Pons (tissue), 1 donor: Measurements from ENCODE around the gene LTBP1.

Source experiments
- DNase-seq: peaks from one replicate; pipeline ENCODE4 v3.0.0-alpha.2; 2016; ENCODE audit warnings: low spot score

LTBP1 gene

DNA sequence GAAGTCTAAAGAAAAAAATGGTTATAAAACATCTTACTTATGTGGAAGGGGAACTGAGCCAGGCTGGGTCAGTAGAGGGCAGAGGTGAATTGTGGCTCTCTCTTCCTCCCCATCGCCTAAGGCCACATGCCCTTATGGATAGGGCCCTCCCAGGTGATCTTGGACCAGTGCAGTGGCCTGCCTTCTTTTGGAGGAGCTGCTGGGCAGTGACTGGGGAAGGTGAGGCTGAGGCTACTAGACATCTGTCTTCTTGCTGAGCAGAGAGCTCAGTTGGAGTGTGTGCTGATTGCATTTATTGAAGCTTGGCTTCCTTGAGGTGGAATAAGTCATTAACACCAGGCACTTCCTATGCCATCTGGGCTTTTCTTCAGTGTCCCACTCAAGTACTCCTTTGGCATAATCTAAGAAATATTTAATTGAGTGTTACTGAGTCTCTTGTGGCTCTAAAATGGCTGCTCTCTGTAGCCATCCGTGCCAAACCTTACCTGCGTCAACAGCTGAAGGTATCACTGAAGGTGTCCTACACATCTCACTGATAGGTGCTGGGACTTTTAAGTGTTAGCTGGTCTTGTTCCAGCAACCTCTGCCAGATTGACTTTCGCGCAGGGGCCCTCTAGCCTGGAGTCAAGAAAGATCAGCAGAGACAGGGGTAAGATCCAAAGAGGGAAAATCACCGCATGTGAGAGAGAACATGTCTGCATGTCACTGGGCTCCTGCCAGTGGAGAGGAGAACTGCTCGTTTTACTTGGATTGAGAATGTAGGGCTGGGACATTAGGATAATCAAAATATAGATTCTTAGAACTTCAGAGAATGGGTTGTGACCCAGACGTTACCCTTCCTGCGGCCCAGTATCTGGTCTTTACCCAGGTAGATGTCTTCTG lies 256.1 kb downstream of the LTBP1 start:
- DNase-seq = no peak

DNA sequence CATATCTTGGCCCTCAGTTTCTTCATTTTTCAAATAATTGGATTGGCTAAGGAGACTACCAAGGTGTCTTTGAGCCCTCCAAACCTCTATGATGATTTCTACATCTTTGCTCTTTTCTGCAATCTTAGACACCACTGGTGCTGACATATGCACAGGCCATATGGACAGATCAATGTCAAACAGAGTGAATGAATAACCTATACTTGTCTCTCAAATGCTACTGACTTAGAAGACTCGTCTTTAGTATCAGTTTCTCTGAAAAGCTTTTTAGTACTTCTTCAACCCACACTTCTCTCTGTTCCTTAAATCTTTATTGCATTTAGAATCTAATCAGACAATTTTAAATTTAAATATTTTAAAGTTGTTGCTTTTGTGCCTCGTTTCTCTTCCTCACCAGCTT lies 258.2 kb downstream of the LTBP1 start:
- DNase-seq = no peak

DNA sequence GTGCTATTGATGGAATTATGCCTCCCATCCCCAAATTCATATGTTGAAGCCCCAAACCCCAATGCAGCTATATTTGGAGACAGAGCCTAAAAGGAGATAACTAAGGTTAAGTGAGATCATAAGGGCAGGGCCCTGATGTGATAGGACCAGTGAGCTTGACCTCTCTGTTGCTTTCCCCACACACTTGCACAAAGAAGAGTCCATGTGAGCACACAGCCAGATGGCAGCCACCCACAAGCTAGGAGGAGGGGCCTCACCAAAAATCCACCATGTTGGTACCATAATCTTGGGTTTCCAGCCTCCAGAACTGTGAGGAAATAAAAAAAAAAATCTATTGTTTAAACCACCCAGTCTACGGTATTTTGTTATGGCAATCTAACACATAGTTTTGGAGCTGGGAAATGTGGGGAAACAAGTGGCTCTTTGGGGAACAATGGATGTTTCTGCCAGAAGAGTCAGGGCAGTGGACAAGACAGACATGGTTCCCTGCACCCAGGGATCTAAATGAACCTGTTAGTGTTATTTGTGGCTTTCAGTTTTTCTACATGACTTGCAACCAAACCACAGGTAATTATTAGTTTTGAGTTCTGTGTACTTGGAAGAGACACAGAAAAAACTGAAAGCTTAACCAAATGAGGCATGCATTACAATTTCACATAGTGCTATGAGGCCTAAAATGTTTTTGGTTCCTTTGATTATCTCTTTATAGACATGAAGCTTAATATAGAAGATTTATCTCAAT lies 259.1 kb downstream of the LTBP1 start:
- DNase-seq = no peak

DNA sequence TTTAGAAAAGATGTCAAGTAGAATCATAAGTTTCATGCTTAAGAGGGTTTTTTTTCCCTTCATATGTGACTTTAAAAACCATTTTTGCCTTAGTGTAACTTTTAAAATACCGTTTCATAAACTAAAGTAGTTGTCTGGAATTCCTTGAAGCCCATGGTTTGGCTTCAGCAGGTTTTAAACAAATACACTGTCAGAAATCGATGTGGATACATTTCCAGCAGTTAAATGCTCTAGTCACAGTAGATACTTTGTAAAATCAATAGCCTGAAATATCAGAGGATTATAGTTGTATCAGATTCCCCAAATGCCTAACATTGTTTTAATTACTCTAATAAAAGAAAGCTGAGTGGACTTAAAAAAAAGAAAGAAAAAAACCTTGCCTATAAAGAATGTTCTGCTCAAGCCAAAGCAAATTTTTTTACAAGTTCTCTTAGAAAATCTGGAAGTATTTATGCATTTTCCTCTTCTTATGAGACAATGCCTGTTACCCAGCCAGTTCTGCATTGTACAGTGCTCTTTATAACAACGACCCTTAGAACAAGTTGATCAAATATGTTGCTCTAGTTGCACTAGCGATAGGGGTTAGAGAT lies 260.5 kb downstream of the LTBP1 start:
- DNase-seq = no peak

DNA sequence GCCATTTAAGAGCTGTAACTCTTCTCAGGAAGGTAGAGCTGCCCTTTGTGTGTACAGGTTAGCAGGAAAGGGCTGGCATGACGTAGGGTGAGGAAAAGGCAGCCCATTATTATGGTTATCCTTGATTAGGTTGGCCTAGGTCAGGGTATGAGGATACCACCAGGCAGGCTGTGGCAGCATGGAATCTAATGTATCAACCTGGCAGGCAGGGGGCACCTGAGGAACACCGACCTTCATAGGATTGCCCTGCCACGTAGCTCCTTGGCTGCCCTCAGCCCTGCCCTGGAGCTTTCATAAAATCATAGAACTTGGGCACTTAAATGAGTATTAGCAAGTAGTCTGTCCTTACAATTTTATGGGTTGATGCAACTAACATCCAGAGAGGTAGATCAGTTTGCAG lies 261.6 kb downstream of the LTBP1 start:
- no peak for DNase-seq

DNA sequence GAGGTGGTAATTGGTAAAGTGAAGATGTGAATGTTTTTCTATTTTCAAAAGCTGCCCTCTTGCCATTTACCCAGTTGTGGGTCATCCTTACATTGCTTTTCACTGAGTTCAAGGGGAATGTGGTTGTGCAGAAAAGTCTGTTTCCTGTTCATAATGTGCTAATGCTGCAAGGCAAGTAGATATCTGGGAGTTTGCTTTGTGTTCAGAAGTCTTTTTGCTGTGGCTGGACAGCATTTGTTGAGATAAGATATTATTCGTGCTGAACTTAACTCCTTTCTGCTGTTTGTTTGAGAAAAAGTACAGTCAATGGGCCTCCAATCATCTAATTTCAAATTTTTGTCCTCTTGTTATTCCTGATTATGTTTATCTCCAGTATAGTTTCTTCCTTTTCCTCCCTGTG lies 263.2 kb downstream of the LTBP1 start:
- DNase-seq = no peak

DNA sequence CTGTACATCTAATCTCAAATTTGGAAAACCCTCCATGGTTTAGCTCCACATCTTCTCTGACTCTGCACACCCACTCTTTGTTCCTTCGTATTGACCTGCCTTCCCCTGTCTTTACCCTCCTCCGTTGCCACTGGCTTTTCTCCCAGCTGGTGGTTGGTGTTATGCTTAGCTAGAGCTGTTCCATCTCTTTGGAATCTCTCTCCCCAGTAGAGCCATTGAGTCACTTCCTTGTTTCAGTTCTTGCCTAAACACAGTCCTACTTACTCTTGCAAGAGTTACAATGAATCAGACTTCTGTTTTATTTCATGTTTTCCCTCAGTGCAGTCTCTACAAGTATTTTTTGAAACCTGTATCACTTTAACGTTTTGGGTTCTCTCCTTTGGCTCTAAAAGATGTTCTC lies 263.9 kb downstream of the LTBP1 start:
- DNase-seq = peak; percentile 28

DNA sequence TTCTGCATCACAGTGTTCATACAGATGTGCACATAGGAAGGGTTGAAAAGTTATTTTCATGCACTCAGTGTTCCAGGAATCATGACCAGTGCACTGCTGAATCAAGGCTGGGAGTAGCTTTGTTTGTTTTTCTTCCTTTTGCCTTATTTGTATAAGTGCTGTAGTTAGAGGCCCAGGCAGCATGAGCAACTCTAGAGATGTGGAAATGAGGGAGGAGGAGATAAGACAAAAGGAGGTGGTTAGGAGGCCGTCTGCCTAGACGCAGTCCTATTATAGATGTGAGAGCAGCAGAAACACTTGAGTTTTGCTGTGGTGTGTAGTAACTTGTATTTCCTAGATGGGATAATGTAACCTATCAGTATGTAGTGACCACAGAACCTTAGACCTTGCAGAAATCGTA lies 265.4 kb downstream of the LTBP1 start:
- no peak for DNase-seq

DNA sequence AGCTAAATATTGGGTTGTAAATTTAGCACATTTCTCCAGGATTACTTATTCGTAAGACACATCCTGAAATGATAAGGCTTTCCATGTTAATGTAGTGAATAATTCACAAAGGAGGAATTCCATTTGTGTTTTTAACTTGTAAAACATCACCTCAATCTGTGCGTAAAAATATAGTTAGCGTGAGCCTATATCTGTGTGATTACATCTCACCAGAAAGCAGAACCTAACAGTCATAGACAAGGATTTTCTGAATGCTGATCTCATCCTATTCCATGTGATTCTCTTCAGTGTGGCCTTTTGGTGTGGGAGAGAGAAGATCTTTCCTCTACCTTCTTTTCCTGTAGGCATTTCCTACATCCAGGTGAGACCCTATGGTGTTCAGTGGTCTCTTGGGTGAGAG lies 266.5 kb downstream of the LTBP1 start:
- DNase-seq = no peak

DNA sequence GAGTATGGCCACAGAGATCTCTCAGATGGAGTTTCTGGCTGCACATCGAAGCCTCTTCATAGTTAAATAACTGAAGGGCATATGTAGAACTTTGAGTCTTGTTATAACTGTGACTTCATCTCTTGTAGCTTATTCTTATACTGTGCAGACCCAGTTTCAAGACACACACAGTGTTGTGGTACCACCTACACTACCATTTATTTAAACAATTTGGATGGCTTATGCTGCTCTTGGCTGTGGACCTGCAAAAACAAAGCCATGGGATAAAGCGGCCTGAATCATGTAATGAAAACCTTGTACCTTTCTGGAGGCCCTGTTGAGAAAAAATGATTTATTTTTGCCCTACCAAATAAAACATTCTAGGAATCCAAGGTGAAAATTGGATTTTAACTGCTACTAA lies 266.9 kb downstream of the LTBP1 start:
- DNase-seq = no peak

DNA sequence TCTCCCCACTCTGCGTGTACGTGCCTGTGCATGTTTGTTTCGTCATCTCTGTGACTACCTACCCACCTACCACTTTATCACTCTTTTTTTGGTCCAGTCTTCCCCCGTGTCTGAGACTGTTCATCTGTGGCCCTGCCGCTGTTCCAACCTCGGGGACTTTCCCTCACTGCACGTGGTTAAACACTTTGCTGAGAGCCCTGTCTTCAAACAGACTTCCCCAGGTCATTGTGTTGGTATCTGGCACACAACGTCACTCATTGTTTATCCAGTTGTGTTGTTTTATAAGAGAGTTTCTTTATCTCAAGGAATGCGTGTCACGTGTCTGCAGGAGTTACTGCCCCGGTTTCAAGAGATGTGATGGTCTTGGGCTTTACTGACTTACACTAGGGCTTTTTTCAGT lies 267.7 kb downstream of the LTBP1 start:
- no peak for DNase-seq

DNA sequence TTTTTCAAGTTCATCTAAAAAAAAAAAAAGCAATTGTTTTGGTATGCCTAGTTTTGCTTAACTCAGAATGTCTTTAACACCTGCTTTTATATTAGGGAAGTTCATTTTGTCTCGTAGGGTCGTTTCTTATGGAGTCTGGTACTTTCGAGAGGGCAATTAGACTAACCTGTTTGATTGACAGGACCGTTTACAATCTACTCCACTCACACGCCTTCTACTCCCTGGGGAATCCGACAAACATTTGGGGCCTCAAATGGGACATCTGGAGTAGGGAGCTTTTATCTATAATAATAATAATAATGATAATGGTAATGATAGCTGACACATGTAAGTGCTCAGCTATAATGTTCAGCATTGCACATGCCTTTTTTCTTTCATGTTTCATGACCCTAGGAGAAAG lies 268.1 kb downstream of the LTBP1 start:
- no peak for DNase-seq

DNA sequence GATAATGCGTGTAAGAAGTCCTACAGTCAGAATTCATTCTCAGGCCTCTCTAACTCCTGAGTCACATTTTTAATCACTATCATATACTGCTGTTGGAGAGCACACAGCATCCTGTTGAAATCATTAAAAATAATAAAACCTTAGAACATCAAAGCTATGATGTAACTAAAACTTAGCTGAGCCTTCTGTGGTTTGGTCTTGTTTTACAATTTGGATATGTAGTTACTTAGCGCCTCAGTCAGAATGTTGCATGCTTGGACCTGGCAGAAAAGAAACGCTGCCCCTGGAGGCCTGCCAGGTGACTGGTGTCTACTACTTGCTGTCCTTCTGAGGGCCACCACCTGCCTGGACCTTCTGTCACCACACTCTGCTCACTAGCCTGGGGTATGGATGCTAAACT lies 268.5 kb downstream of the LTBP1 start:
- no peak for DNase-seq

DNA sequence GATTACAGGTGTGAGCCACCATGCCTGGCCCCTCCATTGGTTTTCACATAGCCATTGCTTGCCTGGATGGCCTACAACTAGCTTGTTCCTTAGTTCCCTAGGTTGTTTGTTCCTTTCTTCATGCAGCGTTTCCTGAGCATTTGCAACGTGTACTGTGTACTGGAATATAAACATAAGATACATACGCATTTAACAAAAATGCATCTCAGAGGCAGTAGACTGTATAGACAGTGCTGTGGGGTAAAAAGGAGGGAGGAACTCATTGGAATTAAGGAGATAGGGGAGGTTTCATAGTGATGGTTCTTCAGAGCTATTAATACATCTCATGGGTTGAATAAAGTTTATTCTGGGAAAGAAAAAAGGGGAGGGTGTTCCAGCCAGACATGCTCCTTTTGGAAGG lies 269.2 kb downstream of the LTBP1 start:
- DNase-seq = no peak

DNA sequence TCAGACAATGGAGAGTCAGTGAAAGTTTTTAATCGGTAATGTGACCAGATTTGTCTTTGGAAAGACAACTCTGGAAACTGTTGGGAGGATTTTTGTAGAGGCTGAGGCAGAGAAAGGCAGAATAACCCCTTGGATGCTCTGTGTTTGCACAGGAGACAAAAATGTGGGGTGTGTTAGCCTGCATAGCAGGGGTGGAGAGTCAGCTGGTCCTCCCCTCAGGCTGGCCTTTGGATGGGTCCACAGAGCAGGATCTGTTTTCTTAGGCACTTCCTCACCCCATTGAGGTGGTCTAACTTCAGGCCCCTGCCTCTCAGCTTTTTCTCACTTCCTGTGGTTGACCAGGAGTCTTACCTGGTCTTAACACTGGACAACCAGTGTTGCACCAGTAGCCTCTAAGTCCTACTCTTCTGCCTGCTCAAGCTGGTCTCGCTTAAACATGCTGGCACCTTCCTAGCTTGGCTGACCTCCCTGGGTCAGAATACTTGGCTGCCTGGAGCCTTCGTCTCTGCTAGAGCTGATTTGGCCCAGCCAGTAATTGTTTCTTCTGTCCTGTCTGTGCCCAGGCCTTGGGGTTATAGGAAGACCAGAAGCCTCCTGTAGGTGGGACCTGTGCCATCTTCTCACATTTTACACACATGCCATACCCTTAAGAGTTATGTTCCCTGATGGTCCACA lies 269.9 kb downstream of the LTBP1 start:
- DNase-seq = no peak

DNA sequence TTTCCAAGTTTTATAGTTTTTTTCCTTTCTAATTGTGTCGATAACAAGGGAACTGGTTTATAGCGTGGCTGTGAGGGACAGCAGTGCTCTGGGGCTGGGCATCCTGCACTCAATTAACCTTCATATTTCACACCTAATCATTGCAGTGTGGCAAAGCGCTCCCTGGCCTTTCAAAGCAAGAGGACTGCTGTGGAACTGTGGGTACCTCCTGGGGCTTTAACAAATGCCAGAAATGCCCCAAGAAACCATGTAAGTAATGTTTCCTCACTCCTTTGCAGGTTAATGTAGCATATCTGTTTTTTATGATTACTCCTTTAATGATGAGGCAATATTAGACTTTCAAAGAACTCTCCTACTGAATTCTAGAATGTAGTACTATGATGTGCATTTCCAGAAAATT lies 270.7 kb downstream of the LTBP1 start:
- DNase-seq = no peak

DNA sequence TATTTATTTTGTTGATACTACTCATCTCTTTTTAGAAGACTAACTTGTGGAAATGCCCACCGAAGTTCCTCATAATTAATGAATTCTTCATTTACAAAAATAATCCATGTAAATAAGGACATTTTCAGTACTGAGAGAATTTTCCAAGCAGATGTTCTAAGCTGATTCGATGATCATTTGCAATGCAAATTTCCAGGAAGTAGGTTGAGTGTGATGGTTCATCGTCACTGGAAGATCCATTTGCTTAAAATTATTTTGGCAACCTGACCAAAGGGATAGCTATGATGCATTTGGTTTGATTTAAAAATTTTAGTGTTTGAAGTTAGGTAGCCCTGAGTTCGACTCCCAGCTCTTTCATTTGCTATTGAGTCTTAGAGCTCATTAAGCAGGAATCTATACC lies 272.4 kb downstream of the LTBP1 start:
- no peak for DNase-seq

DNA sequence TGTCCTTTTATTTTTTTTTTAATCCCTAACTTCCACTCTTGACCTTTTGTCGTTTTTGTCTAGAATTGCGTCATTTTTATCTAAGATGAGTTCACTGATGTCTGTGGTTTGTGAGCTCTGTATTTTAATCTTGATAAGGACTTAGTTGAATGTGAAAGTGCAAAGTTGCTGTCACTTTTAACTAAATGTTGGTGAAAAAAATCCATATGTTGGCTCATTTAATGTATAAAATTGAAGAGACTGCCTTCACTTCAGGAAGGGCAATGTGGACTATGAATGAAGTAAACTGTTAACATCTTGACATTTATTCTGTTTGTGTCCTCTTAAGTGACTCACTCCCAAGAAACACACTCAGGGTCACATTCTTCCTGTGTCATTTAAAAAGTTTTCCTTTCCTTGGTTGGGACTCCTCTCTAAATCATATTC lies 273.1 kb downstream of the LTBP1 start:
- no peak for DNase-seq

DNA sequence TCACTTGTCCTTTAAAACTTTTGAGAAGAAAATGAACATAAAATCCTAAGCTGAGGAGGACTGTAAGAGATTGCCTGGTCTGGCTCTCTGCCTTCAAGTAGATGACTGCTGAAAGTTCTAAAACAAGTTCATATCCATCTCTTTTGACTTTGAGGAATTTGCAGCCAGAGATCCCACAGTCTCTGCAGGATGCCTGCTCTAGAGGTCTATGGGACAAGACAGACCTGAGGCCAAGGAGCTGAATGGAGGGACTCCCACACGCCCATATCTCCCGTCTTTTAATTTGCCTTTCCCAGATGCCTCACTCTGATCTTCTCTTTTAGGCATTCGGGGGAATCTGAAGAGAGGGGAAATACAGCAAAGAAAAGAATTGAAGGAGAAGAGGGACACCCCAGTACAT lies 273.8 kb downstream of the LTBP1 start:
- no peak for DNase-seq

DNA sequence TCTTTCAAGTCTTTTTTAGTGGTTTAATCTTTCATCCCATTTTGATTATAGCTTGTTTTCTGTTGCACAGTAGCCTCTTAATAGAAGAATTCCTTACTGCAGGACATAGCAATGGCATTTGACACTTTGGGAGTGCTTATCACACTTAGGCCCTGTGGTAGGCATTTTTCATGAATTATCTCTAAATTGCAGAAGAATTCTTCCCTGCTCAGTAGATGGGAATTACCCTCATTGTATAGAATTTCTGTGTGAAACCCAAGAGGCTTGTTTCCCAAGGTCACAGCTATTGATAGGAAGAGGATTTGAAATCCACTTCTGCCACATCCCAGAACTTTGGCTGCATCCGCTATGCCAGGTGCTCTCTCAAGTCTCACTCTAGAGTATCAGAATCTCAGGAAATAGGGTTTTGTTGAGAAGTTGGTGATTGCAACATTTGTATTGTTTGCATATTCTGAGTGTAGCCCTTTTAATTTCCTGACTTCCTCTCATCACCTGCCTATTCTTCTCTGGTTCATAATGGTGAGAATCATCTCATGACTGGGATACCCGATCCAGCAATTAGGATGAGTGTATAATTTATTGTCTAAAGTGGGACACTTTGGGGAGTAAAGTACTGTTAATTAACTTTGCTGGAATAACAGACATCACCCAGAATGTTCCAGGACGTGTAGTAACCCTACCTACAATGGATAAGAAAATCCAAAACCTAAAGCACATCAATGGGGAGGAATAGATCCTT lies 274.5 kb downstream of the LTBP1 start:
- DNase-seq = no peak

DNA sequence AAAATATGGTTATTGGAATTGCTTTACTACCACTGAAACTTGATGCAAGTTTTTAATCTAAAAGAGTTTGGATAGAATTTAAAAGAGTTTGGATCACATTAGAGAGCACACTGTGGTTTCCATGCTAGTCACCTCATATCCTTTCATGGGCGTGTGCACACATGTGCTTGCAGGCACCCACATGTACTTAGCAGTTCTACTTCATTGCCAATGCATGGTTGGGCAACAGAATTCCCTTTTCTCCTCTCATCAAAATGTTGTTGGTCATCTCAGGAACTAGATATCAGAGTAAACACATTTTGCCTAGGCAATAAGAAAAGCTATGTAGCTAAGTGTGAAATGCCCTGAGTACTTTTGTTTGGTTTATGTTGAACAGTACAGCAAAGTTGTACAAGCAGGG lies 275.6 kb downstream of the LTBP1 start:
- DNase-seq = no peak

DNA sequence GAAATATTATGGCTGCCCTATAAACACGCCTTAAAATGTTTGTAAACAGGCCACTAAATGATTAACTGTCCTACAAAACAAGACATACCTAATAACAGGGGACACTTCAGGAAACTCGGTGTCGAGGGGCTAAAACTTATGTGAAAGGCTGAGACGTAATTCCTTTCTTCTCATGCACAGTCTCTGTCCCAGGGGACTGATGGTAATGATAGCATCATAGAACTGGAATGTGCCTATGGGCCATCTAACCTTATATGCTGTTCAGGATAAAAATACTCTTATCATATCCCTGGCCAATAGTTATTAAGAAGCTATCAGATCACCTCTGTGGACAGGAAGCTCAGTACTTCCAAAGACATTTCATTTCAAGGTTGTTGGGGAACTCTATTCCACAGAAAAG lies 277.1 kb downstream of the LTBP1 start:
- no peak for DNase-seq
